KOPT-K1 (cell line): ENCODE measurements around the gene TRIM47.

ENCODE experiments used
- H3K27ac ChIP-seq: fragments of 200-600 bp; sonication (generic); 2 replicates; pipeline ENCODE4 v1.5.1; 2016; ENCODE audit warnings: antibody characterized with exemption, mild to moderate bottlenecking, low read depth, low read length; ENCODE audit not compliant: poor library complexity, severe bottlenecking
- H3K36me3 ChIP-seq: fragments of 200-600 bp; sonication (generic); 2 replicates; pipeline ENCODE4 v1.5.1; 2017; ENCODE audit warnings: antibody characterized with exemption, mild to moderate bottlenecking, low read length, moderate library complexity; ENCODE audit not compliant: insufficient read depth
- H3K9me3 ChIP-seq: fragments of 200-600 bp; sonication (generic); 2 replicates; pipeline ENCODE4 v1.5.1; 2017; ENCODE audit warnings: antibody characterized with exemption, low read length, mild to moderate bottlenecking; ENCODE audit not compliant: insufficient read depth, poor library complexity, severe bottlenecking

TRIM47 gene

GRCh38 chr17:75840799-75841164 lies 37.6 kb downstream of the TRIM47 start:
- Histone ChIP-seq H3K36me3 (peaks cover 62% of the 10 kb centered on the region), H3K27ac (no peak overlapping the region), H3K9me3 (no peaks in the 10 kb centered on the region)

- H3K9me3 ChIP-seq = no peaks in the 10 kb centered on the region
- H3K27ac ChIP-seq = no peak overlapping the region
- peaks cover 67% of the 10 kb centered on the region for H3K36me3 ChIP-seq
These were observed 38.2 kb downstream of the TRIM47 start for GRCh38 chr17:75839942-75840798.

- Histone ChIP-seq H3K27ac (no peak overlapping the region), H3K36me3 (peaks cover 84% of the 10 kb centered on the region), H3K9me3 (no peaks in the 10 kb centered on the region)
These were observed 40.0 kb downstream of the TRIM47 start for GRCh38 chr17:75838410-75838809.

- H3K9me3 ChIP-seq = no peaks in the 10 kb centered on the region
- peaks cover 88% of the 10 kb centered on the region for H3K36me3 ChIP-seq
- no peak overlapping the region for H3K27ac ChIP-seq
These were observed 40.5 kb downstream of the TRIM47 start for GRCh38 chr17:75837899-75838298.

GRCh38 chr17:75836605-75837004 lies 41.8 kb downstream of the TRIM47 start:
- Histone ChIP-seq H3K27ac (peak overlapping the region; percentile 29), H3K9me3 (no peaks in the 10 kb centered on the region), H3K36me3 (peaks cover 81% of the 10 kb centered on the region)

- H3K36me3 ChIP-seq = peaks cover 86% of the 10 kb centered on the region
- H3K27ac ChIP-seq = peak overlapping the region; percentile 29
- H3K9me3 ChIP-seq = no peaks in the 10 kb centered on the region
These were observed 42.8 kb downstream of the TRIM47 start for GRCh38 chr17:75835654-75835987.

GRCh38 chr17:75834928-75835653 lies 43.3 kb downstream of the TRIM47 start:
- H3K9me3 ChIP-seq = no peaks in the 10 kb centered on the region
- H3K36me3 ChIP-seq = peaks cover 86% of the 10 kb centered on the region
- peak overlapping the region; percentile 93 for H3K27ac ChIP-seq

- Histone ChIP-seq H3K36me3 (peaks cover 86% of the 10 kb centered on the region), H3K9me3 (no peaks in the 10 kb centered on the region), H3K27ac (peak overlapping the region; percentile 93)
These were observed 44.0 kb downstream of the TRIM47 start for GRCh38 chr17:75834279-75834920.

GRCh38 chr17:75832652-75833400 lies 45.6 kb downstream of the TRIM47 start:
- Histone ChIP-seq H3K27ac (peak overlapping the region; percentile 93), H3K36me3 (peaks cover 86% of the 10 kb centered on the region), H3K9me3 (no peaks in the 10 kb centered on the region)

- Histone ChIP-seq H3K9me3 (no peaks in the 10 kb centered on the region), H3K27ac (peak overlapping the region; percentile 93), H3K36me3 (peaks cover 86% of the 10 kb centered on the region)
These were observed 46.2 kb downstream of the TRIM47 start for GRCh38 chr17:75832164-75832651.

- peak overlapping the region; percentile 93 for H3K27ac ChIP-seq
- H3K36me3 ChIP-seq = peaks cover 86% of the 10 kb centered on the region
- H3K9me3 ChIP-seq = no peaks in the 10 kb centered on the region
These were observed 47.3 kb downstream of the TRIM47 start for GRCh38 chr17:75831032-75831571.

- H3K27ac ChIP-seq = peak overlapping the region; percentile 31
- H3K36me3 ChIP-seq = peaks cover 86% of the 10 kb centered on the region
- H3K9me3 ChIP-seq = no peaks in the 10 kb centered on the region
These were observed 48.0 kb downstream of the TRIM47 start for GRCh38 chr17:75830164-75831031.

GRCh38 chr17:75829747-75830146 lies 48.6 kb downstream of the TRIM47 start:
- peaks cover 86% of the 10 kb centered on the region for H3K36me3 ChIP-seq
- H3K27ac ChIP-seq = peak overlapping the region; percentile 31
- no peaks in the 10 kb centered on the region for H3K9me3 ChIP-seq

GRCh38 chr17:75828741-75829140 lies 49.6 kb downstream of the TRIM47 start:
- no peaks in the 10 kb centered on the region for H3K9me3 ChIP-seq
- H3K27ac ChIP-seq = peak overlapping the region; percentile 51
- peaks cover 86% of the 10 kb centered on the region for H3K36me3 ChIP-seq
